ENCODE data around the gene ATP8A2.

DNA sequence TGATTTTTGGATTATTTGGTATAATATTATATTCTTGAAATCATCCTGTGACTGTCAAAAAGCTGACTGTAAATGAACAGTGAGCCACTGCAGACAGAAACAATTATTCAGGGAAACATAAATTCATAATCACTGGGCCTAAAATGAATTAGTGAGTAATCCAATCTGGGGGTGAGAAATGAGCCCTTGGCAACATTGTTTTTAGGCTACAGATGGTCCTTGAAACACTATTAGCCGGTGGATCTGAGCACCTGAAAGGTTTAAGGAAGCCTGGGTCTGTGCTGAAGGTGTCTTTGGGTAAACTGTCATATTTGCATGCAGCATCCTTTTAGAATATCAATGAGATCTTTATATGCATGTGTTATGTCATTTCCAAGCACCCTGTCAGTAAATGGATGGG, 290.7 kb downstream of the ATP8A2 start:
- TF ChIP-seq, protein P1, sequence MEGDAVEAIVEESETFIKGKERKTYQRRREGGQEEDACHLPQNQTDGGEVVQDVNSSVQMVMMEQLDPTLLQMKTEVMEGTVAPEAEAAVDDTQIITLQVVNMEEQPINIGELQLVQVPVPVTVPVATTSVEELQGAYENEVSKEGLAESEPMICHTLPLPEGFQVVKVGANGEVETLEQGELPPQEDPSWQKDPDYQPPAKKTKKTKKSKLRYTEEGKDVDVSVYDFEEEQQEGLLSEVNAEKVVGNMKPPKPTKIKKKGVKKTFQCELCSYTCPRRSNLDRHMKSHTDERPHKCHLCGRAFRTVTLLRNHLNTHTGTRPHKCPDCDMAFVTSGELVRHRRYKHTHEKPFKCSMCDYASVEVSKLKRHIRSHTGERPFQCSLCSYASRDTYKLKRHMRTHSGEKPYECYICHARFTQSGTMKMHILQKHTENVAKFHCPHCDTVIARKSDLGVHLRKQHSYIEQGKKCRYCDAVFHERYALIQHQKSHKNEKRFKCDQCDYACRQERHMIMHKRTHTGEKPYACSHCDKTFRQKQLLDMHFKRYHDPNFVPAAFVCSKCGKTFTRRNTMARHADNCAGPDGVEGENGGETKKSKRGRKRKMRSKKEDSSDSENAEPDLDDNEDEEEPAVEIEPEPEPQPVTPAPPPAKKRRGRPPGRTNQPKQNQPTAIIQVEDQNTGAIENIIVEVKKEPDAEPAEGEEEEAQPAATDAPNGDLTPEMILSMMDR (IDR thresholded peaks at IDR 0.05) = no peak
- TF ChIP-seq POLR2A (IDR thresholded peaks at IDR 0.05) = no peak

All from heart left ventricle (tissue), 13 donors.